Brain pericyte (primary cell): ENCODE measurements around the gene KDM5A.

Source experiments
- DNase-seq: peaks from one replicate; pipeline ENCODE4 v3.0.0-alpha.2; 2012; ENCODE audit warnings: low read depth, low spot score

KDM5A gene

GRCh38 chr12:272942-273341, 116.2 kb downstream of the KDM5A start:
- peak; percentile 6 for DNase-seq

GRCh38 chr12:271161-271560, 118.0 kb downstream of the KDM5A start:
- DNase-seq, result no peak

DNA sequence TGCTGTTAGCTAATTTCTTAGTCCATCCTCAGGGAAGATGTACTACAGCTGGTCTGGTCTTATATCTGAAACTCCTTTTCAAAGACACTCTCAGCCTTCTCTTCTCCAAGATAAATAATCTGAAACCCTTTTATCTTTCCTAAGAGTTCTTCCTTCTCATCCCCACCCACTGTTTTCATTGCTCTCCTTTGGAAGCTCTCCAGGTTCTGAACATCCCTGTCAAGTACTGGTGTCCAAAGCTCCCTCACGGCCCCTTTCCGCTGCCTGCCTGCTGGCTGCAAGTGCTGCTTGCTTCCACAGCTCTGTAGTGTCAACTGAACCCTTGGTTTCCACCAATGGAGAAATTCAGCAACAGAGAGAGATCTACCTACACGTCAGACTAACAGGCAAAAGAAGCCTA, 119.9 kb downstream of the KDM5A start:
- peak; percentile 61 for DNase-seq

GRCh38 chr12:268483-268840, 120.7 kb downstream of the KDM5A start:
- DNase-seq, result no peak

- DNase-seq, result no peak
Measured at GRCh38 chr12:267581-268482, 121.3 kb downstream of the KDM5A start.

GRCh38 chr12:265096-265495, 124.0 kb downstream of the KDM5A start:
- no peak for DNase-seq

DNA sequence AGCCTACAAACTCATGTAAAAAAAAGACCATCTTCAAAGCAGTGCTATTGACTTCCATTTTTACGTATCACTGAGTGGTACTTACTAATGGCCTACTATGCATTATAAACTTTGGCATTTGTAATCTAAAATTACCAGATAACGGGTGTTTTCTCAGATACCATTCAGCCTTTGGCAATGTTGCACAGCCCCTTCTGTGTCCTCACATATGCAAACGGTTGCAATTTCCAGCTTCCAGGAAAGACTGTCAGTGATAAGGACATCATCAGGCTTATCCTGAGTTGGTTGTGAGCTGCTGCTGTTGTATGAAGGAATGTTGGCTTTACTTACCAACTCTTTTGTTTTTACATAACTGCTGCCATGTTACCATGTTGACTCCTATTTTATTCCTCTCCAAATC, 124.9 kb downstream of the KDM5A start:
- no peak for DNase-seq

DNA sequence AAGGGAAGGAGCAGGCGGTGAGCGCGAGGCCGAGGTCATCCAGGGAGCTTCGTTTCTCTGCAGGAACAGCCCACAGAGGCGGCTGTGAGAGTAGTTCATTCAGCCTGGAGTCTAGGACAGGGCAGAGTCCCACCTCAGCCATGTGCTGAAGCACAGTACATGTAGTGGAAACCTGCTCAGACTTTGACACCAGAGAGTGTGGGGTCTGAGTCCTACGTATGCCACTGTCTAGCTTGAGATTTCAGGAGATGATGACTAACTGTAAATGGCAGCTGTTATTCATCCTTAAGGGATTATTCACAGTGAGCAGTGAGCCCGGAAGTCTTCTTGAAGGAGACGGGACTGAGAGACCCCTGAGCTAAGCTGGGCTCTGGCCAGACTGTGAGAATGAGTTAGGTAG, 125.5 kb downstream of the KDM5A start:
- no peak for DNase-seq

DNA sequence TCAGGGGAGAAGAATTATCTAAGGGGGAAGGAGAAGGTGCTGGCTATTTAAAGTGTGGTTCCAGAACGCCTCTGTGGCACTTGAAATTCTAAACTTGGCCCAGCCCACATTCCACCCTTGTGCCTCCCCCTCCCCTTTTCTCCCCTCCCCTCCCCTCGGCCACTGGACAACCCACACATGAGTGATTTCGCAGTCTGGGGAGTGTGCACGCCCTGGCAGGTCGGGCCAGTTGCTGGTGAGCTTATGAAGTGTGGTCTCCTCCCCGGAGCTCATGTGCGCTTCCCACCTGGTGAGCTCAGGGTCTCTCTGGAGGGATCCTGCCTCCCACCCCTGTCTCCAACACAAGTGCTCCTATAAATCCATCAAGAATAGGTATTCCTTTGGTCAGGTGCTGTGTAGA, 126.3 kb downstream of the KDM5A start, which contains the start of gene SLC6A13:
TSS of gene SLC6A13 (minus strand) at position 20 of the 400 bp plus-strand sequence. CDS start 2,784 bp downstream, outside the sequence.
- no peak for DNase-seq

DNA sequence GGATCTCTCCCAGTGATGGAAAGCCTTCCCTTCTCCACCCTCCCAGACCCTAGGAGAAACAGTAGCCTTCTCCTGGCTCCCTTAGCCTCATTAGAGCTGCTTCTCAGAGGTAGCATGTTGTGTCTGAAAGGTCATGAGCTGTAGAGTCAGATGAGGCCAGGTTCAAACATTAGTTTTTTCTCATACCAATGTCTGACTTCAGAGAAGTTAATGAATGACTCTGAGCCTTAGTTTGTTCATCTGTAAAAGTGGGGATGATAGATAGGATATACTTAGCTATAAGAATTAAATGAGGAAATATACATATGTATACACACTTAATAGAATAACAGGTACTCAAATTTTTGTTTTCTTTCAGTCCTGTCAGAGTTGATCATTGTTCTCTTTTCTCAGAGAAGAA, 127.0 kb downstream of the KDM5A start:
- no peak for DNase-seq

- no peak for DNase-seq
Measured at GRCh38 chr12:257521-258321, 131.4 kb downstream of the KDM5A start.

- no peak for DNase-seq
Measured at GRCh38 chr12:256958-257357, 132.2 kb downstream of the KDM5A start.

DNA sequence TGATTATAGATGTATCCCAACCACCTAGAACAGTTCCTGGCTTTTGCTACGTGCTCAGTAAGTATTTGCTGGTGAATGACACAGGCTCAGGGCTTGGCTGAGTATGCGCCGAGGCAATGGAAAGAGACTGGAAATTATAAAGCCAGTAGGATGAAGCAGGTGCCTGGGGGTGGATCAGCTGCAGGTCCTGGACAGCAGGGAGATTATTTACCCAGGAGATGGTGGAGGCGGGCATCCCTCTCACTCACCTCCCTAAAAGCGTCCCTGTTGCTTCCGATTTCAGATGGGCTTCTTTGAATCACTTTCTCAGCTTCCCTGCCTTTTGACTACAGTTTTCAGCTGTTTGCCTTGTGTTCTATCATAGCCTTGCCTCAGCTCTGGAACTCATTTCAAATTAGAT, 132.9 kb downstream of the KDM5A start:
- DNase-seq, result no peak

- DNase-seq, result no peak
Measured at GRCh38 chr12:254912-255311, 134.2 kb downstream of the KDM5A start.

- DNase-seq, result no peak
Measured at GRCh38 chr12:254039-254438, 135.1 kb downstream of the KDM5A start.

- DNase-seq, result no peak
Measured at GRCh38 chr12:253116-253831, 135.8 kb downstream of the KDM5A start.

DNA sequence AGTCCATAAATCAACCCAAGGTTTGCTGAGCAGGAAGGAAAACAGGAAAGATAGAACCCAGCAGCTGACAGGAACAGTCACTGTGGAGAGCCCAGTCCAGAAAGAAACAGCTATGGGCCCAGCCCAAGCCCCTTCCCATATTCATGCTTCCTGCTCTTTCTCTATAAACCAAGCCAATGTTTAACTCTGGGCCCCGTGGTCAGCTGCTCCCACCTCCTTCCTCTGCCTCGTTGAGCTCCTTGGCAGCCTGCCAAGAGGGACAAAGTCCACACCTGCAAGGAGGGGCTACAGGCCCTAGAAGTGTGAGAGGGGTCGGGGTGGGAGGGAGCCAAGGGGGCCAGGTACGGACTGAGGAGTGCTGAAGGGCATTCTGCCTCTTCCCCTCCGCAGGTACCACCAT, 136.5 kb downstream of the KDM5A start:
- DNase-seq, result no peak

DNA sequence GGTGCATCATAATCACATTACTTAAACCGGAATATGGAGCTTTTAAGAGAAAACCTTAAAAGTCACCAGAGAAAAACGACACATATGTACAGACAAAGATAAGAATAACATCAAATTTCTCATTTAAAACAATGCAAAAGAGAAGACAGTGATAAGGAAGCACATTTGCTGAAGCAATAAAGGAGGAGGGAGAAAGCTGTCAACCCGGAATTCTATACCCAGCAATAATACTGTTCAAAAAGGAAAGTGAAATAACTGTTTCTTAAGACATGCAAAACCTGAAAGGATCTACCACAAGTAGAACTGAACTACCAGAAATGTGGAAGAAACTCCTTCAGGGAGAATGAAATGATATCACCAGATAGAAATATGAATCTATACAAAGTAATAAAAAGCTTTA, 141.8 kb downstream of the KDM5A start:
- DNase-seq, result no peak

DNA sequence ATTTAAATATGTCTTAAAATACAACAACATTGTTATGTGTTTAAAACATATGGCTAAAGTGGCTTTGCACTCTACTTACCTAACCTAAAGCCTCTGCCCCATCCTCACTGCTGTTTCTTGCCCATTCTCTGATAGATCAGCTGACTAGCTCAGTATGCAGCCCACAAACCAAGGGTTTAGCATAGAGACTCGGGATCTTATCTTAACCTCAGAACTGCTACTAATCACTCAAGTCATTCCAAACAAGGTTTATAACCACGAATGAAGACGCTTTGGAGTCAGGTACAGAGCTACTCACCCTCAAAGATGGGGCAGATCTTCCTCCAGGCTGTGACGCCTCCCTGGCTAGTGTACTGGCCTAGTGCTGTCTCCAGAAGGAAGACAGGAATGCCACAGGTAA, 145.7 kb downstream of the KDM5A start:
- DNase-seq, result no peak

GRCh38 chr12:242496-242895, 146.6 kb downstream of the KDM5A start:
- DNase-seq, result no peak

DNA sequence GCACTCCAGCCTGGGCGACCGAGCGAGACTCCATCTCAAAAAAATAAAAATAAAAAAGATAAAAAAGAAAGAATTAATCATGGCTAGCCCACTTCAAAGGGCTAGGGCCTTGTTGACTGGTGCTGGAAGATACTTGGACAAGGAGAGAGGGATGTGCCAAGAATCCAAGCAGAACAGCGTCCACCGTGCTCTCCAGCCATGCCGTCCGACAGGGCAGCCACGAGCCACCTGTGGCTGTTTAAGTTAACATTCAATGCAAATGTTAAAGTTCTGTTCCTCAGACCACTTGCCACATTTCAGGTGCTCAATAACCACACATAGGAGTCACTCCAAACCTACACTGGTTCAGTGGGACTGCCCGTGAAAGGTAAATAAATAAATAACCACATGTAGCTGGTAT, 147.9 kb downstream of the KDM5A start:
- DNase-seq, result no peak

DNA sequence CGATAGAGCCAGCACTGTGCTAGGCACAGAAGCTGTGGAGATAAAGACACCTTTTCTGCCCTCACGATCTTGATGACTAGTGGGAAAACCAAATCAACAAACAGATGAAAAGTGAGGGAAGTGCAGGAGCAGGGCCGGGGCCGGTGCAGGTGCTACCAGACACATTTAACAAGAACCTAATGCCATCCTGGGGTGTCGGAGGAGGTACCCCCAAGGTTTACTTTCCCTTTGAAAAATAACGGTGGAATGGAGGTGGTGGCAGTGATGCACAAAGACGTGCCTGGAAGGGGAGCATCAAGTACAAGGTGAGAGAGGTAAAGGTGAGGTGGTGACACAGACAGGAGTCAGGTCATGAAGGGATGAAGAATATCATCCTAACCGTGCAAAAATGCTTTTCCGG, 148.6 kb downstream of the KDM5A start:
- no peak for DNase-seq
